Measurements from ENCODE around the gene PDCD7.
"Not testable (repeated sequence)": the region's sequence is repeated elsewhere in the genome, so short reads cannot be mapped to it uniquely, and the experiment has no call there.

Gene PDCD7

DNA sequence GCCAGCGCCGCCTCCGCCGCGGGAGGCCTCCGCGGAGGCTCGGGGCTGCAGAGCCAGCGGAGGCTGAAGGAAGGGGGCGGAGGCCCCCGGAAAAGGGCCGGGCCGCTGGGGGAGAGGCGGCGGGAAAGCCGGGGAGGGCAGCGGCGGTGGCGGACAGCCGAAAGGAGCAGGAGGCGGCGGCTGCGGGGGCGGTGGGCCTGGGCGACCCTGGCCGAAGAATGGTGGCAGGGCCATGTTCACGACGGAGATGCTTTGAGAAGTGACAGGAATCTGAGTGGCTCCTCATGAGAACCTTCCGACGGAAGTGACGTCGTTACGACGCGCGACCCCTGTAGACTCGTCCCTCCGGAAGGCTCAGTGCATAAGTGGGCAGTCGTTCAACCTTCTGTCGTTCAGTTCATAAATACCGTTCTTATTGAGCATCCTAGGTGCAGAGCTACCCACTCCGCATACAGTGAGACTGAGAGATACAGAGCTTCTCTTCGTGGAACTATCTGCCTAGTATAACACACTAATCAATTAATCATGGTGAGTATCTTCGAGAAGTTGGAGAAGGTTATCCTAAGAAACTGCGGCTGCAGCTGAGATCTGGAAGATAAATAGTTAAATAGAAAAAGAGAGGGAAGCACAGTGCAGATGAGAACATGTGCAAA lies at the start of gene PDCD7:
TSS of gene PDCD7 (minus strand) at position 261 of the 653 bp plus-strand sequence. CDS start at position 234, 27 bp downstream.
- DNase-seq = peak; percentile 98

DNA sequence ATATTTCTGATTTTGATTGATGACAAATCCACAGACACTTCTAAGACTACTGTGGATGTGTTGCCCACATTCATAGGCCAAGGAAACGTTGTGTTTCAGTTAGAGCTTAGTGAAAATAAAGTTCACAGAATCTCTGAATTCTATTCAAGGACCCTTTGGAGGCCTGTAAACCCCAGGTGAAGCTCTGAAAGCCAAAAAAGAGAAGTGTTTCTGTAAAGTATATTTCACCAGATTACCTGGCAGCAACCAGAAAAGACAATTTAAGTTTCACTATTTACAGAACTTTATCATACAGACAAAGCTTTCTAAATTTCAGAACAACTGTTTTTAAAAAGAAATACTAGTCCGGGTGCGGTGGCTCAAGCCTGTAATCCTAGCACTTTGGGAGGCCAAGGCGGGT lies 48.9 kb upstream of the PDCD7 start:
- DNase-seq = no peak

- DNase-seq = not testable (repeated sequence)
These were observed 48.2 kb upstream of the PDCD7 start for GRCh38 chr15:65181582-65182353.

GRCh38 chr15:65180167-65180566 lies 46.6 kb upstream of the PDCD7 start:
- no peak for DNase-seq

GRCh38 chr15:65177901-65178300 lies 44.3 kb upstream of the PDCD7 start:
- DNase-seq = no peak

GRCh38 chr15:65176056-65176455 lies 42.4 kb upstream of the PDCD7 start:
- DNase-seq = no peak

GRCh38 chr15:65175511-65175910 lies 41.9 kb upstream of the PDCD7 start:
- no peak for DNase-seq

GRCh38 chr15:65174509-65174908 lies 40.9 kb upstream of the PDCD7 start:
- no peak for DNase-seq

GRCh38 chr15:65172531-65172930 lies 38.9 kb upstream of the PDCD7 start:
- DNase-seq = no peak

DNA sequence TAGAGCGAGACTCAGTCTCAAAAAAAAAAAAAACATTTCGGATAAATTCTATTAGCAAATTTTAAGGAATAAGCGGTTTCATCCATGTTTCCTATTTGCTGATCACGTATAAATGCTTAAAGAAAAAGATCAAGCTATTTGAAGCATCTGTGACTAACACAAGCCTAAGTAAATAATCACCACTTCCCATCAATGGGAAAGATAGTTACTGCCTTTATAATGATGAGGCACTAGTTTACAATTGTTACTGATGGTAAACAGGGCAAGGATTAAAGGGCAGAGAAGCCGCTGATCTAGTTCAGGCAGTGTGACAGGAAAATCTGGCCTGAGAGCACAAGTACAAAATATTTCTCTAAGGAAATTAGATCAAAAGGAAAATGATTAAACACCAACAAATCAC lies 37.8 kb upstream of the PDCD7 start:
- DNase-seq = no peak

GRCh38 chr15:65165875-65166274 lies 32.3 kb upstream of the PDCD7 start:
- no peak for DNase-seq

GRCh38 chr15:65164139-65164538 lies 30.5 kb upstream of the PDCD7 start:
- DNase-seq = no peak

DNA sequence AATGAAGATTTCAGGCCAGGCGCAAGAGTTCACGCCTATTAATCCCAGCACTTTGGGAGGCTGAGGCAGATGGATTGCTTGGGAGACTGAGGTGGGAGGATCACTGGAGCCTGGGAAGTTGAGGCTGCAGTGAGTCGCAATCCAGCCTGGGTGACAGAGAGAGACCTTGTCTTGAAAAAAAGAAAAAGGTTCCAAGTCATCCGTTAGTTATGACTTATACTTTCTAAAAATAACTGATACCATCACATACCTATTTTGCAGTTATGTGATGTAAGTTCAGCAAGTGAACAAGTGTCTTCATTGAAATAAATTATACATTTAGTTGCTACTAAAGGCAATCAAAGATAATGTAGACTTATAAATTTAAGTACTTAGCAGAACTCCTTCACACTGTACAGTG lies 29.4 kb upstream of the PDCD7 start:
- no peak for DNase-seq

GRCh38 chr15:65156692-65157091 lies 23.1 kb upstream of the PDCD7 start:
- no peak for DNase-seq

DNA sequence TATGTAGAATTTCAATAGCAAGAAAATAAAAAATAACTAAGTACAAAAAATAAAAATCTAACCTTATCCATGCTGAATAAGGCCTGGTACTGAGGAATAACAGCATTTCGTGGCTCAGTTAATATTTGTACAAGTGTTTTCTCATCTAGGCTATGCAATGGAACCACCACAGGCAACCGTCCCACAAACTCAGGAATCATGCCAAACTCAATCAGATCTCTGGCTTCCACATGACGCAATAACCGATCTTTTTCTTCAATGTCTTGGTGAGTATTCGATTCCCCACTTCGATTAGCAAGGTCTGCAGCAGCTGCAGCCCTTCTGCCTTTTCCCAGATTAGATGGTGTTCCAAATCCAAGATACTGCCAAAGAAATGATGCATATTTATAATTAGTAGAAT lies 21.1 kb upstream of the PDCD7 start:
- DNase-seq = no peak

DNA sequence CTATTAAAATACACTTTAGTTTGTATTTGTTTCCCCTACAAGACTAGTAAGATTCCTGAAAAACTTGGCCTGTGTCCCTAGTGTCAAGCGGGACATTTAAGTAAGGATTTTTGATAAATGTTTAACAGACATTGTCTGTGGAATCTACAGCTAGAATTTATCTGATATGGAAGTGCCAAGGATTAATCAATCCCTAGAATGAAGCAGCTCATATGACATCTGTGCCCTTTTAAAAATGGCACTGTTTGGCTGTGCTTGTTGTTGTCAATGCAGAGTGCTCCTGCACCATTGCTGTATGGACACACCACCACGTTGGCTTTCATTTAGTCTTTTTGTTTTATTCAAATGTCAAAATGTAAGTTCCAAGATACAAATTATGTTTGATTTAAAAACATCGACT lies 14.3 kb upstream of the PDCD7 start:
- no peak for DNase-seq

- DNase-seq = no peak
These were observed 12.8 kb upstream of the PDCD7 start for GRCh38 chr15:65146438-65146837.

DNA sequence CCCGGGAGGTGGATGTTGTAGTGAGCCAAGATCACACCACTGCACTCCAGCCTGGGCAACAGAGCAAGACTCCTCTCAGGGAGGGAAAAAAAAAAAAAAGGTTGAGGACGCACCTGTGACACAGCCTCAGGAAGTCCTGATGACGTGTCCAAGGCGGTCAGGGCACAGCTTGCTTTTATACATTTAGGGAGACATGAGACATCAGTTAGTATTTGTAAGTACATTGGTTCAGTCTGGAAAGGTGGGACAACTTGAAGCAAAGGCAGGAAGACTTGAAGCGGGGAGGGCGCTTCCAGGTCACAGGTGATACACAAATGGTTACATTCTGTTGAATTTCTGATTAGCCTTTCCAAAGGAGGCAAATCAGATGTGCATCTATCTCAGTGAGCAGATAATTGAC lies 5.0 kb upstream of the PDCD7 start:
- not testable (repeated sequence) for DNase-seq

GRCh38 chr15:65137893-65138292 lies 4.3 kb upstream of the PDCD7 start:
- not testable (repeated sequence) for DNase-seq

DNA sequence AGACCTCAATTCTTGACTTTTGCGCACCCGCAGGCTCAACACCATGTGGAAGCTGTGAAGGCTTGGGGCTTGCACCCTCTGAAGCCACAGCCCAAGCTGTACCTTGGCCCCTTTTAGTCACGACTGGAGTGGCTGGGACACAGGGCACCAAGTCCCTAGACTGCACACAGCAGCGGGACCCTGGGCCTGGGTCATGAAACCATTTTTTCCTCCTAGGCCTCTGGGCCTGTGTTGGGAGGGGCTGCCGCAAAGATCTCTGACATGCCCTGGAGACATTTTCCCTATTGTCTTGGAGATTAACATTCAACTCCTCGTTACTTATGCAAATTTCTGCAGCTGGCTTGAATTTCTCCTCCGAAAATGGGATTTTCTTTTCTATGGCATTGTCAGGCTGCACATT lies 3.5 kb upstream of the PDCD7 start:
- DNase-seq = not testable (repeated sequence)

DNA sequence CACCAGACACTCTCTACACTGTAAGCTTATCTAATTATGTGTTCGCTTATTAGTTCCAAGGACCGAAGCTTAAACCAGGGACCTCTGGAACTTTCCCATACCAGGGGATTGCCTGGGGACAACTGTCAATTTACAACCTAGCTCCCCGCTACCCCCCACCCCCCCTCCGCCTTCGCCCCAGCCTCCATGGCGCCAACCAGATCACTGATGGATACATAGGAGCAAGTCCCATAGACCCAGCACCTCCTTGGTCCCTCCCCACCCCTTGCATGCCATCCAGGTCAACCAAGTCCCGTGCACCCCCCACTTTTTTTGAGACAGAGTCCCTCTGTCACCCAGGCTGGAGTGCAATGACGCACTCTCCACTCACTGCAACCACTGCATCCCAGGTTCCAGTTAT lies 930 bp upstream of the PDCD7 start:
- no peak for DNase-seq

DNA sequence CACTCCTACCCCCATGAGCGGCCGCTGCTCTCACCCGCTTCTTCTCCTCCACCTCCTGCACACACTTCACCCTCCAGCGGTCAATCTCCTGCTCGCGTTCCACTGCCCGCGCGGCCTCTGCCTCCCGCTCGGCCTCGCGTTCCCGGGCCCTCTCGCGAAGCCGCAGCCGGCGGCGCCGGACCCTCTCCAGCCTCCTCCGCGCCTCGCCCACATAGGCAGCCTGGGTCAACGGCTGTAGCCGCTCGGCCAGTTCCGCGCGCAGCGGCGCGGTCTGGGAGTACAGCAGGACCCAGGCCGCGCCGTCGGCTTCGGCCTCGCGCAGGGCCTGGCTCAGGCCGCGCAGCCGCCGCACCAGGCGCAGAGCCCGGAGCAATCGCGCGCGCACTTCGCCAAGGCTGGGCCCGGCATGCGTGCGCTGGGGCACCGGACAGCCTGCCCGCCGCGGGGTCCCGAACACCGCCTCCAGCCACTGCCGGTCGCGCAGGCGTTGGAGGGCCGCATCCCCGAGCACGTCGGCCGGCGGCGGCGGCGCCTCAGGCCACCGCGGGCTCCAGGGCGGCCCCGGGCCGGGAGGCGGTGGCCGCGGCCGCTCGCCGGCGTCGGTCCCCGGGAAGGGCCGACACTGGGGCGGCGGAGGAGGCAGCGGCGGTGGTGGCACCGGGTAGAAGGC lies 595 bp downstream of the PDCD7 start:
- DNase-seq = peak; percentile 70

GRCh38 chr15:65130941-65131340 lies 2.7 kb downstream of the PDCD7 start:
- DNase-seq = peak; percentile 18

DNA sequence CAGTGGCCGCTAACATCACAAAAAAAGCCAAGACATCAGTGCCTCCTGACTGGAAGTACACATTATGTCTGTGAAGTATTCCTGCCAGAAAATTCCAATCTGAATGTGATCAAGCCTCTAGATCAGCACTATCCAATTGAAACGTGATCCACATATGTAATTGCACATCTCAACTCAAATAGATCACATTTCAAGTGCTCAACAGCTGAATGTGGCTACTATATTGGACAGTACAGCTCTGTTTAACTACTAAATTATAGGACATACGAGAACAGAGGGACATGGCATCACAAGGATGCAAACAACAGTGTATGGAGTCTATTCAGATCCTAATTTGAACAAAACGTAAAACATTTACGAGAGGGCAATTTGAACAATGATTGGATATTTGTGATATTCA lies 18.1 kb downstream of the PDCD7 start:
- no peak for DNase-seq

All from hematopoietic multipotent progenitor cell treated with erythropoietin and hydrocortisone succinate and interleukin-3 and kit ligand, for 4 days (in vitro differentiated cells).